ENCODE results near the gene KCNC1.

The KCNC1 gene

GRCh38 chr11:17777738-17778091 is 43.1 kb downstream of the KCNC1 start:
- Mint-ChIP-seq H3K27me3 (no peaks in the 10 kb centered on the region), H3K4me3 (no peak overlapping the region), H3K9me3 (ENCODE audit: low read depth) (no peaks in the 10 kb centered on the region), H3K4me1 (ENCODE audit: low read depth) (no peaks in the 10 kb centered on the region), H3K36me3 (no peaks in the 10 kb centered on the region), H3K27ac (no peak overlapping the region)

GRCh38 chr11:17778352-17778751 is 43.8 kb downstream of the KCNC1 start:
- Mint-ChIP-seq H3K4me3 (no peak overlapping the region), H3K27me3 (no peaks in the 10 kb centered on the region), H3K4me1 (ENCODE audit: low read depth) (no peaks in the 10 kb centered on the region), H3K27ac (no peak overlapping the region), H3K36me3 (no peaks in the 10 kb centered on the region), H3K9me3 (ENCODE audit: low read depth) (no peaks in the 10 kb centered on the region)

- no peak overlapping the region for H3K4me3 Mint-ChIP-seq
- H3K27me3 Mint-ChIP-seq, result no peaks in the 10 kb centered on the region
- no peaks in the 10 kb centered on the region for H3K36me3 Mint-ChIP-seq
- no peaks in the 10 kb centered on the region for H3K9me3 Mint-ChIP-seq (ENCODE audit: low read depth)
- no peaks in the 10 kb centered on the region for H3K4me1 Mint-ChIP-seq (ENCODE audit: low read depth)
- no peak overlapping the region for H3K27ac Mint-ChIP-seq
Observed at GRCh38 chr11:17778956-17779860, 44.6 kb downstream of the KCNC1 start.

GRCh38 chr11:17779861-17780594 is 45.4 kb downstream of the KCNC1 start:
- H3K36me3 Mint-ChIP-seq, result no peaks in the 10 kb centered on the region
- H3K27ac Mint-ChIP-seq, result no peak overlapping the region
- no peaks in the 10 kb centered on the region for H3K9me3 Mint-ChIP-seq (ENCODE audit: low read depth)
- H3K27me3 Mint-ChIP-seq, result no peaks in the 10 kb centered on the region
- no peak overlapping the region for H3K4me3 Mint-ChIP-seq
- no peaks in the 10 kb centered on the region for H3K4me1 Mint-ChIP-seq (ENCODE audit: low read depth)

- H3K9me3 Mint-ChIP-seq (ENCODE audit: low read depth), result no peaks in the 10 kb centered on the region
- no peaks in the 10 kb centered on the region for H3K36me3 Mint-ChIP-seq
- no peaks in the 10 kb centered on the region for H3K27me3 Mint-ChIP-seq
- H3K4me1 Mint-ChIP-seq (ENCODE audit: low read depth), result no peaks in the 10 kb centered on the region
- H3K27ac Mint-ChIP-seq, result no peak overlapping the region
- H3K4me3 Mint-ChIP-seq, result no peak overlapping the region
Observed at GRCh38 chr11:17780668-17781067, 46.1 kb downstream of the KCNC1 start.

- H3K36me3 Mint-ChIP-seq, result peaks cover 2% of the 10 kb centered on the region
- no peak overlapping the region for H3K27ac Mint-ChIP-seq
- H3K4me3 Mint-ChIP-seq, result no peak overlapping the region
- H3K4me1 Mint-ChIP-seq (ENCODE audit: low read depth), result no peaks in the 10 kb centered on the region
- H3K9me3 Mint-ChIP-seq (ENCODE audit: low read depth), result no peaks in the 10 kb centered on the region
- no peaks in the 10 kb centered on the region for H3K27me3 Mint-ChIP-seq
Observed at GRCh38 chr11:17781221-17781620, 46.6 kb downstream of the KCNC1 start.

GRCh38 chr11:17781626-17782025 is 47.0 kb downstream of the KCNC1 start:
- Mint-ChIP-seq H3K4me3 (no peak overlapping the region), H3K36me3 (peaks cover 2% of the 10 kb centered on the region), H3K27me3 (no peaks in the 10 kb centered on the region), H3K27ac (no peak overlapping the region), H3K4me1 (ENCODE audit: low read depth) (no peaks in the 10 kb centered on the region), H3K9me3 (ENCODE audit: low read depth) (no peaks in the 10 kb centered on the region)

GRCh38 chr11:17782145-17782544 is 47.6 kb downstream of the KCNC1 start:
- Mint-ChIP-seq H3K4me1 (ENCODE audit: low read depth) (no peaks in the 10 kb centered on the region), H3K9me3 (ENCODE audit: low read depth) (no peaks in the 10 kb centered on the region), H3K36me3 (peaks cover 4% of the 10 kb centered on the region), H3K4me3 (no peak overlapping the region), H3K27me3 (no peaks in the 10 kb centered on the region), H3K27ac (no peak overlapping the region)

- Mint-ChIP-seq H3K36me3 (peaks cover 8% of the 10 kb centered on the region), H3K27me3 (no peaks in the 10 kb centered on the region), H3K4me1 (ENCODE audit: low read depth) (no peaks in the 10 kb centered on the region), H3K27ac (no peak overlapping the region), H3K9me3 (ENCODE audit: low read depth) (no peaks in the 10 kb centered on the region), H3K4me3 (no peak overlapping the region)
Observed at GRCh38 chr11:17782603-17783337, 48.2 kb downstream of the KCNC1 start.

- Mint-ChIP-seq H3K4me1 (ENCODE audit: low read depth) (no peaks in the 10 kb centered on the region), H3K27me3 (no peaks in the 10 kb centered on the region), H3K4me3 (no peak overlapping the region), H3K27ac (no peak overlapping the region), H3K9me3 (ENCODE audit: low read depth) (no peaks in the 10 kb centered on the region), H3K36me3 (peaks cover 17% of the 10 kb centered on the region)
Observed at GRCh38 chr11:17783878-17784277, 49.3 kb downstream of the KCNC1 start.

- Mint-ChIP-seq H3K27me3 (no peaks in the 10 kb centered on the region), H3K4me3 (no peak overlapping the region), H3K9me3 (ENCODE audit: low read depth) (no peaks in the 10 kb centered on the region), H3K27ac (no peak overlapping the region), H3K36me3 (peaks cover 24% of the 10 kb centered on the region), H3K4me1 (ENCODE audit: low read depth) (no peaks in the 10 kb centered on the region)
Observed at GRCh38 chr11:17786824-17787525, 52.4 kb downstream of the KCNC1 start.

GRCh38 chr11:17788084-17788483 is 53.5 kb downstream of the KCNC1 start:
- H3K4me3 Mint-ChIP-seq, result no peak overlapping the region
- no peaks in the 10 kb centered on the region for H3K9me3 Mint-ChIP-seq (ENCODE audit: low read depth)

GRCh38 chr11:17790453-17790852 is 55.9 kb downstream of the KCNC1 start:
- no peaks in the 10 kb centered on the region for H3K9me3 Mint-ChIP-seq (ENCODE audit: low read depth)

More at GRCh38 chr11:17788084-17788483, 53.5 kb downstream of the KCNC1 start:
- Mint-ChIP-seq H3K4me1 (ENCODE audit: low read depth) (no peaks in the 10 kb centered on the region), H3K36me3 (peaks cover 24% of the 10 kb centered on the region), H3K27me3 (no peaks in the 10 kb centered on the region), H3K27ac (no peak overlapping the region)

GRCh38 chr11:17791144-17791543 is 56.6 kb downstream of the KCNC1 start:
- Mint-ChIP-seq H3K36me3 (peaks cover 21% of the 10 kb centered on the region), H3K4me1 (ENCODE audit: low read depth) (no peaks in the 10 kb centered on the region), H3K27ac (no peak overlapping the region), H3K27me3 (no peaks in the 10 kb centered on the region), H3K4me3 (no peak overlapping the region), H3K9me3 (ENCODE audit: low read depth) (no peaks in the 10 kb centered on the region)

More at GRCh38 chr11:17790453-17790852, 55.9 kb downstream of the KCNC1 start:
- Mint-ChIP-seq H3K27ac (no peak overlapping the region), H3K4me3 (no peak overlapping the region), H3K36me3 (peaks cover 24% of the 10 kb centered on the region), H3K27me3 (no peaks in the 10 kb centered on the region), H3K4me1 (ENCODE audit: low read depth) (no peaks in the 10 kb centered on the region)

Measured in activated naive CD8-positive, alpha-beta T cell (primary cell).